ENCODE results near the gene NFX1. TPM values are rescaled to one million over a fixed set of nuclear protein-coding genes. Genes with fewer than 3 reads are reported as not detected.

Gene NFX1
- total and polyA plus RNA-seq, 12 donors = 17.5 to 44.4 (median 31.2) TPM

DNA sequence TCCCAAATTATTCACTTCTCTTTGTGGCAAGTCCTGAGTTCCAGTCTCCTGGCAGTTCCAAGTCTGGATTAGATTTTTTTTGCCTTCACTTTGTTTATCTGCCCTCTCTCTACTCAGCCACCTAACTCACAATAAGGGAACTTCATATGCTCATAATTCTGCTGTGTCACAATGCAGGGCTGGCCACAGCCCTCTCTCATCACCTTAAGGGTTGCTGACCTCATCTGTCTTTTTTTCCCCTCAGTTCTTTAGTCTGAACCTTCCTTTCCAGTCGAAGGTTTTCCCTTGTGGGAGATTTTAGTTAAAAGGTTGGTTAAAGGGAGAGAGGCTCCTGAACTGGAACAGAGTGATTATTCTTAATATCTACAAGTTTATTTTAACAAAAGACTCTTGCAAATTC is 29.9 kb upstream of the NFX1 start:
- DNase-seq = no peak
- Histone ChIP-seq H3K36me3 (replicated peaks in 1 of 2) (peaks cover 0 to 70% of the 10 kb centered on the region in 2 donors), H3K4me1 (replicated peaks in 1 of 2) (peaks cover 10 to 14% of the 10 kb centered on the region in 2 donors), H3K9me3 (replicated peaks in 1 of 3) (no peaks in the 10 kb centered on the region), H3K27me3 (no peaks in the 10 kb centered on the region), H3K4me3 (no peak overlapping the region), H3K27ac (no peak overlapping the region)
- 76 to 90% (median 84%) methylated on average over 1 of the region's 1 CpG for WGBS, 4 donors
- intact Hi-C loops (cut with DNase I) = no loop called here
- no peak for TF ChIP-seq CTCF (IDR thresholded peaks at IDR 0.05)
- no peak for TF ChIP-seq POLR2A (IDR thresholded peaks at IDR 0.05)

- intact Hi-C loops (cut with DNase I) = no loop called here
- peaks cover 0 to 61% of the 10 kb centered on the region in 2 donors for H3K36me3 ChIP-seq (replicated peaks in 1 of 2)
- peak overlapping the region; percentile 13 to 93 (median 78) for H3K4me3 ChIP-seq
- DNase-seq = peak in 5 of 7 donors; percentile 30 to 40 (median 38)
- TF ChIP-seq POLR2A (IDR thresholded peaks at IDR 0.05) (peak in 1 of 2 donors; percentile 13), CTCF (IDR thresholded peaks at IDR 0.05) (no peak)
- H3K27ac ChIP-seq = peak overlapping the region in 3 of 5 donors; percentile 87 to 96 (median 90)
- no peaks in the 10 kb centered on the region for H3K27me3 ChIP-seq
- peaks cover 17 to 26% of the 10 kb centered on the region in 2 donors for H3K4me1 ChIP-seq (replicated peaks in 1 of 2)
- H3K9me3 ChIP-seq (replicated peaks in 1 of 3) = no peaks in the 10 kb centered on the region
- 8 to 11% (median 9%) methylated on average over 21 to 25 of the region's 25 CpGs for WGBS, 4 donors
Observed at GRCh38 chr9:33263131-33264002, 26.9 kb upstream of the NFX1 start.

DNA sequence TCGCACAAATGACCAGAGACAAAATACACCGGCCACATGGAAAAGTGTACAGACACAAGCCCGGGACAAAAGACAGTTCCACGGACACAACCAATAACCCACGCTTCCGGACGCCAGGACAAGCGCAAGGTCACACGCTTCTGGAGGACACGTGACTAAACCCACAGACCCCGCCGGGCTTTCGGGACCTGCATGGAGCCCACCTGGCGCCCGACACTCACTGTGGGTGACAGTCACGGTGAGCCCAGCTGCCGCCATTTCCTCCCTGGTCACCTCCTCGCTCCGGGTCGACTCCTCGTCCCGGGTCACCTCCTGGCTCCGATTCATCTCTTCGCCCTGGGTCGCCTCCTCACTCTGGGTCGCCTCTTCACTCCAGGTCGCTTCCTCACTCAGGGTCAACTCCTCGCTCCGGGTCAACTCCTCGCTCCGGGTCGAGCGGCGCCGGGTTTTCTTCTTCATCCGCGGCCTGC is 26.3 kb upstream of the NFX1 start:
- Histone ChIP-seq H3K4me1 (replicated peaks in 1 of 2) (peaks cover 17 to 26% of the 10 kb centered on the region in 2 donors), H3K27ac (peak overlapping the region; percentile 78 to 96 (median 88)), H3K27me3 (no peaks in the 10 kb centered on the region), H3K36me3 (replicated peaks in 1 of 2) (peaks cover 0 to 60% of the 10 kb centered on the region in 2 donors), H3K9me3 (replicated peaks in 1 of 3) (no peaks in the 10 kb centered on the region), H3K4me3 (peak overlapping the region; percentile 13 to 93 (median 78))
- TF ChIP-seq POLR2A (IDR thresholded peaks at IDR 0.05) (no peak), CTCF (IDR thresholded peaks at IDR 0.05) (no peak)
- WGBS, 4 donors = 0 to 1% (median 0%) methylated on average over 10 to 37 of the region's 37 CpGs
- intact Hi-C loops (cut with DNase I) = no loop called here
- DNase-seq = peak; percentile 44 to 81 (median 58)

DNA sequence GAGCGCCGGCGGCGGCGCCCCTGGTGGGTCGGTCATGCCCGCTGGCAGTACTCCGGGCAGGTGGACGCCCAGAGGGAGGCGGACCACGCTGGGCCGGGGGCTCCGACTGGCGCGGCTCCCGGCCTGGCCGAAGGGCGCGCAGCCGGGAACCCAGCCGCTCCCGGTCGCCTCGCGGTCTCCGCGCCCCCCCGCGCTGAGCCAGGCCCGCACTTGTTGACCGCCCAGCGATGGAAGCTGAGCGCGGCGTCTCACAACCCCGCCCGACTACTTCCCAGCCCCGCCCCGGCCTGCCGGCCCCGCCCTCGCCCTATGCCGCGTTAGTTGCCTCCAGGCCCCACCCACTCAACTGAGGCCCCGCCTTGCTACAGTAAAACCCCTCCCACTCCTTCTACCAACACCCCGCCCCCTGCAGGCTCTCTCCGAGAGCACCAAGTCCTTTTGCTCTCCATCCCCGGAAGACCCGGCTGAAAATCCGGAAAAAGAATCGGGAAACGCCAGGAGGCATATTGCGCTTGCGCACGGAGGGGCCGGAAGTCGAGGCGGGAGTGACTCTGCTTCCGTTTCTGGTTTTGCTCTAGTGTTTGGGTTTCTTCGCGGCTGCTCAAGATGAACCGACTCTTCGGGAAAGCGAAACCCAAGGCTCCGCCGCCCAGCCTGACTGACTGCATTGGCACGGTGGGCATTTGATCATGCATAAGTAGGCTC is 25.7 kb upstream of the NFX1 start, which contains the start of the genes BAG1 and CHMP5:
Gene BAG1, minus strand, starts transcription at position 236 of the 705 bp plus-strand sequence.
Gene CHMP5, plus strand, starts transcription at position 577 of the 705 bp plus-strand sequence. Its CDS starts 30 bp downstream, at position 607.
- no peaks in the 10 kb centered on the region for H3K9me3 ChIP-seq (replicated peaks in 1 of 3)
- TF ChIP-seq CTCF (IDR thresholded peaks at IDR 0.05) (peak; percentile 19 to 55 (median 36)), POLR2A (IDR thresholded peaks at IDR 0.05) (peak; percentile 63 to 86)
- peak within 1 kb of the TSS; percentile 13 to 93 (median 78) for H3K4me3 ChIP-seq
- H3K27me3 ChIP-seq = no peaks in the 10 kb centered on the region
- H3K27ac ChIP-seq = peak within 1 kb of the TSS; percentile 78 to 96 (median 88)
- DNase-seq = peak; percentile 100
- peaks cover 17 to 26% of the 10 kb centered on the region in 2 donors for H3K4me1 ChIP-seq (replicated peaks in 1 of 2)
- intact Hi-C loops (cut with DNase I) = no loop called here
- WGBS, 4 donors = 0 to 1% (median 0%) methylated on average over 9 to 67 of the region's 67 CpGs
- H3K36me3 ChIP-seq (replicated peaks in 1 of 2) = peaks cover 0 to 60% of the 10 kb centered on the region in 2 donors
